Measurements from ENCODE around the gene CHMP2A. TPM values are rescaled to one million over a fixed set of nuclear protein-coding genes. Genes with fewer than 3 reads are reported as not detected.
A peak's percentile ranks its signal among the peaks of the same experiment; 100 is the strongest.

CHMP2A gene
- total RNA-seq, 1 experiment from 2014 or later, result 109 TPM

GRCh38 chr19:58513694-58514563 is 41.0 kb downstream of the CHMP2A start (continued):
- TF ChIP-seq SP1 (CRISPR knock-in tag; conservative IDR thresholded peaks at IDR 0.05) (peak; percentile 91), ZNF423 (CRISPR knock-in tag; IDR thresholded peaks at IDR 0.05) (no peak), TEAD1 (CRISPR knock-in tag; IDR thresholded peaks at IDR 0.05) (no peak), CBFB (CRISPR knock-in tag; IDR thresholded peaks at IDR 0.05; ENCODE audit: low read depth) (peak; percentile 89; the same call in 1 of the 2 replicates), NR2C2 (CRISPR knock-in tag; IDR thresholded peaks at IDR 0.05) (no peak), E2F5 (CRISPR knock-in tag; IDR thresholded peaks at IDR 0.05) (peak; percentile 97), ATF6 (CRISPR knock-in tag; IDR thresholded peaks at IDR 0.05) (no peak), FOXP1 (CRISPR knock-in tag; IDR thresholded peaks at IDR 0.05; ENCODE audit: borderline replicate concordance) (peak; percentile 91; the same call in 1 of the 2 replicates), NR3C1 (CRISPR knock-in tag; conservative IDR thresholded peaks at IDR 0.05; ENCODE audit: low read depth) (peak; percentile 88; the same call in 1 of the 2 replicates), ZNF232 (CRISPR knock-in tag; IDR thresholded peaks at IDR 0.05) (no peak)
- TF ChIP-seq, protein P1, sequence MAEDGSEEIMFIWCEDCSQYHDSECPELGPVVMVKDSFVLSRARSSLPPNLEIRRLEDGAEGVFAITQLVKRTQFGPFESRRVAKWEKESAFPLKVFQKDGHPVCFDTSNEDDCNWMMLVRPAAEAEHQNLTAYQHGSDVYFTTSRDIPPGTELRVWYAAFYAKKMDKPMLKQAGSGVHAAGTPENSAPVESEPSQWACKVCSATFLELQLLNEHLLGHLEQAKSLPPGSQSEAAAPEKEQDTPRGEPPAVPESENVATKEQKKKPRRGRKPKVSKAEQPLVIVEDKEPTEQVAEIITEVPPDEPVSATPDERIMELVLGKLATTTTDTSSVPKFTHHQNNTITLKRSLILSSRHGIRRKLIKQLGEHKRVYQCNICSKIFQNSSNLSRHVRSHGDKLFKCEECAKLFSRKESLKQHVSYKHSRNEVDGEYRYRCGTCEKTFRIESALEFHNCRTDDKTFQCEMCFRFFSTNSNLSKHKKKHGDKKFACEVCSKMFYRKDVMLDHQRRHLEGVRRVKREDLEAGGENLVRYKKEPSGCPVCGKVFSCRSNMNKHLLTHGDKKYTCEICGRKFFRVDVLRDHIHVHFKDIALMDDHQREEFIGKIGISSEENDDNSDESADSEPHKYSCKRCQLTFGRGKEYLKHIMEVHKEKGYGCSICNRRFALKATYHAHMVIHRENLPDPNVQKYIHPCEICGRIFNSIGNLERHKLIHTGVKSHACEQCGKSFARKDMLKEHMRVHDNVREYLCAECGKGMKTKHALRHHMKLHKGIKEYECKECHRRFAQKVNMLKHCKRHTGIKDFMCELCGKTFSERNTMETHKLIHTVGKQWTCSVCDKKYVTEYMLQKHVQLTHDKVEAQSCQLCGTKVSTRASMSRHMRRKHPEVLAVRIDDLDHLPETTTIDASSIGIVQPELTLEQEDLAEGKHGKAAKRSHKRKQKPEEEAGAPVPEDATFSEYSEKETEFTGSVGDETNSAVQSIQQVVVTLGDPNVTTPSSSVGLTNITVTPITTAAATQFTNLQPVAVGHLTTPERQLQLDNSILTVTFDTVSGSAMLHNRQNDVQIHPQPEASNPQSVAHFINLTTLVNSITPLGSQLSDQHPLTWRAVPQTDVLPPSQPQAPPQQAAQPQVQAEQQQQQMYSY (CRISPR knock-in tag; IDR thresholded peaks at IDR 0.05), result peak; percentile 19; the same call in 1 of the 2 replicates
- TF ChIP-seq, protein P2, sequence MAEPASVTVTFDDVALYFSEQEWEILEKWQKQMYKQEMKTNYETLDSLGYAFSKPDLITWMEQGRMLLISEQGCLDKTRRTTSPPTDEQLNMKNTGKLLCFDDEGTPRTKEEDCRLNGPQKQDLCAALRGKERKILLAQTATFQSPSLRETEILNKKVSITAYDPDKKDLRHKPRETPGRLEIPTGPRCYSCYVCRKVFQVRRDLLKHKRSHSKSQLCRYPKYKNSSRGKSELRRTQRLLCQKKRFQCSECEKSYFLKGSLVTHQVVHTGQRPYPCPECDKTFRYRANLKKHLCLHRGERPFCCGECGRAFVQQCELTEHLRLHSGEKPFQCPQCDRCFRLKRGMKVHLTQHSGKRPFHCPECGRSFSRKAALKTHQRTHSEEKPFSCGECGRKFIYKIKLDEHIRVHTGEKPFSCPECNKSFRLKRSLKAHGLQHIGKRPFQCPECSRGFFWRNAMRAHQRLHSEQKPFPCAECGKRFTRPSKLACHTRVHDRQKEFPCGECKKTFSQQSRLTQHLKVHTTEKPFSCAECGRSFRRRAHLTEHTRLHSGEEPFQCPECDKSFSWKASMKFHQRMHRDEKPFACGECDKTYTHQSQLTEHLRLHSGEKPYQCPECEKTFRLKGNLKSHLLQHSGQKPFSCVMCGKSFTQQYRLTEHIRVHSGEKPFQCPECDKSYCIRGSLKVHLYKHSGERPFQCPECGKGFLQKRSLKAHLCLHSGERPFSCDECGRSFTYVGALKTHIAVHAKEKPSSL (CRISPR knock-in tag; conservative IDR thresholded peaks at IDR 0.05), result no peak

DNA sequence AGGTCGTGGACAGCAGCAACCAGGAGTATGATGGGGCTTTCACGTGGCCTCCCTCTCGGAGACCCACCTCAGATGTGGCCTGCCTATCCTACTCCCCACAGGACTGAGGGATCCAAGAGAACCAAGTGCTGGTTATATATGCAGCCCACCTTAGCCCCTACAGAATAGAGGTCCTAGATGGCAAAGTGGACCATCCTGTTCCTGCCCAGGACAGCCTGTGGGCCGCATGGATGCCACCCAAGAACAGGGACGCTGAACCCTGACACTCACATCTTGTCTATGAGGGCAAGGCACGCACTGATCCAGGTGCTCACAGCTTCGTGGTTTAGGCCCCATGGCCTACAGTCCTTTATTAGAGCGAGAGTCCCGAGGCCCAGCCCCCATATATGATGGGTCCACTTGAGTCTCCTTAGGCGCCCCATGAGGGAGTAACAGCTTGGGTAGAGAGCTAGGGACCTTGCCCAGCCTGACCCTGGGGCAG is 41.7 kb downstream of the CHMP2A start:
- Mint-ChIP-seq H3K9me3 (no peaks in the 10 kb centered on the region), H3K4me3 (no peak overlapping the region), H3K36me3 (peaks cover 5% of the 10 kb centered on the region), H3K27me3 (ENCODE audit: low read depth) (peaks cover 12% of the 10 kb centered on the region), H3K4me1 (peaks cover 21% of the 10 kb centered on the region), H3K27ac (no peak overlapping the region)
- ATAC-seq (no peak), DNase-seq (ENCODE audit: low spot score) (no peak)
- POLR2A ChIA-PET, result interaction anchor here (0.7 to 1.7 kb wide), 2 partner anchors 14 to 31 kb away, joined by 6 to 8 read pairs; partner anchors contain the start of gene TRIM28
- CTCF ChIA-PET, result interaction anchor here (1.0 to 2.7 kb wide), 26 partner anchors 9 to 285 kb away, joined by 3 to 33 read pairs (median 7); partner anchors contain the start of genes CHMP2A, TRIM28, UBE2M and ZNF324B
- TF ChIP-seq USF1 (CRISPR knock-in tag; IDR thresholded peaks at IDR 0.05), result no peak
- TF ChIP-seq ATF6 (CRISPR knock-in tag; IDR thresholded peaks at IDR 0.05), result no peak
- TF ChIP-seq RELA (CRISPR knock-in tag; IDR thresholded peaks at IDR 0.05; ENCODE audit: borderline replicate concordance), result no peak
- TF ChIP-seq GRHL2 (CRISPR knock-in tag; IDR thresholded peaks at IDR 0.05; ENCODE audit: insufficient replicate concordance, severe bottlenecking), result no peak
- no peak for TF ChIP-seq TCF7 (CRISPR knock-in tag; IDR thresholded peaks at IDR 0.05; ENCODE audit: low read depth)
- TF ChIP-seq, protein P3, sequence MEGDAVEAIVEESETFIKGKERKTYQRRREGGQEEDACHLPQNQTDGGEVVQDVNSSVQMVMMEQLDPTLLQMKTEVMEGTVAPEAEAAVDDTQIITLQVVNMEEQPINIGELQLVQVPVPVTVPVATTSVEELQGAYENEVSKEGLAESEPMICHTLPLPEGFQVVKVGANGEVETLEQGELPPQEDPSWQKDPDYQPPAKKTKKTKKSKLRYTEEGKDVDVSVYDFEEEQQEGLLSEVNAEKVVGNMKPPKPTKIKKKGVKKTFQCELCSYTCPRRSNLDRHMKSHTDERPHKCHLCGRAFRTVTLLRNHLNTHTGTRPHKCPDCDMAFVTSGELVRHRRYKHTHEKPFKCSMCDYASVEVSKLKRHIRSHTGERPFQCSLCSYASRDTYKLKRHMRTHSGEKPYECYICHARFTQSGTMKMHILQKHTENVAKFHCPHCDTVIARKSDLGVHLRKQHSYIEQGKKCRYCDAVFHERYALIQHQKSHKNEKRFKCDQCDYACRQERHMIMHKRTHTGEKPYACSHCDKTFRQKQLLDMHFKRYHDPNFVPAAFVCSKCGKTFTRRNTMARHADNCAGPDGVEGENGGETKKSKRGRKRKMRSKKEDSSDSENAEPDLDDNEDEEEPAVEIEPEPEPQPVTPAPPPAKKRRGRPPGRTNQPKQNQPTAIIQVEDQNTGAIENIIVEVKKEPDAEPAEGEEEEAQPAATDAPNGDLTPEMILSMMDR (IDR thresholded peaks at IDR 0.05), result no peak
- TF ChIP-seq IRF2 (CRISPR knock-in tag; IDR thresholded peaks at IDR 0.05; ENCODE audit: borderline replicate concordance, low read depth), result no peak
- TF ChIP-seq NFYB (CRISPR knock-in tag; conservative IDR thresholded peaks at IDR 0.05; ENCODE audit: low read depth), result no peak
- TF ChIP-seq ETV6 (CRISPR knock-in tag; IDR thresholded peaks at IDR 0.05), result no peak
- no peak for TF ChIP-seq FOXK1 (CRISPR knock-in tag; IDR thresholded peaks at IDR 0.05)
